Endothelial cell of coronary artery (primary cell): Measurements from ENCODE around the gene VEZF1. TPM values are rescaled to one million over a fixed set of nuclear protein-coding genes. Genes with fewer than 3 reads are reported as not detected.

Experiments
- total RNA-seq: library from RNA; depleted of rRNA; stranded (reverse); fragments of >200 nt; gene quantifications from 2 replicates; pipeline ENCODE4 v1.2.3, GENCODE V29; 2014

Gene VEZF1, protein sequence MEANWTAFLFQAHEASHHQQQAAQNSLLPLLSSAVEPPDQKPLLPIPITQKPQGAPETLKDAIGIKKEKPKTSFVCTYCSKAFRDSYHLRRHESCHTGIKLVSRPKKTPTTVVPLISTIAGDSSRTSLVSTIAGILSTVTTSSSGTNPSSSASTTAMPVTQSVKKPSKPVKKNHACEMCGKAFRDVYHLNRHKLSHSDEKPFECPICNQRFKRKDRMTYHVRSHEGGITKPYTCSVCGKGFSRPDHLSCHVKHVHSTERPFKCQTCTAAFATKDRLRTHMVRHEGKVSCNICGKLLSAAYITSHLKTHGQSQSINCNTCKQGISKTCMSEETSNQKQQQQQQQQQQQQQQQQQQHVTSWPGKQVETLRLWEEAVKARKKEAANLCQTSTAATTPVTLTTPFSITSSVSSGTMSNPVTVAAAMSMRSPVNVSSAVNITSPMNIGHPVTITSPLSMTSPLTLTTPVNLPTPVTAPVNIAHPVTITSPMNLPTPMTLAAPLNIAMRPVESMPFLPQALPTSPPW
- total RNA-seq, result 28.8 and 32.7 TPM in 2 replicates

DNA sequence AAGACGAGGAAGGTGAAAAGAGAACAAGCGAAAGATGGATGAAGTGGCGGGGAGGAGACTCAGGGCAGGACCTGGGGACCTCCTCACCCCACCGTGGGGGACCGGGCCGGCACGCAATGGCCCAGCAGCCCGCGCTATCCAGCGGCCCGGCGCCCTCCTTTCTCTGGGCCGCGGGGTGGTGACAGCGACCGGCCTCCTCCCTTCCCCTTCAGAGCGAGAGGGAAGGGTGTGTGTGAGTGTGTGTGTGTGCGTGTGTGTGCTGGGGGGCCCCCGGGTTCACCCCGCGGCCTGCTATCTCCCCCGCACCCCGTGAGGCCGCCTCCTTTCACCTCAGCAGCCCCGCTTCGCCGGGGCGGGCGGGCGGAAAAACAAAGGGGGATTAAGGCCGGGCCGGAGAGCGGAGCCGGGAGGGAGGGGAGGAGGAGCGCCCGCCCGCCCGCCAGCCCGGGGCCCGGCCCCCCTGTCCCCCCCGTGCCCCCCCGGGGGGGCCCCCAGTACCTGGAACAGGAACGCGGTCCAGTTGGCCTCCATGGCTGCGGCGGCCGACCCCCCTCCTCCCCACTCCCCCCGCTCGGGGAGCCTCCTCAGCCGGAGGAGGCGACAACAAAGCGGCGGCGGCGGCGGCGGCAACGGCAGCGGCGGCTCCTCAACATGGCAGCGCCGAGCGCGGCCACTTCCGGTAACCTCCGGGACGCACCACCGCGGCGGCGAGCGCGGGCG is at the start of gene VEZF1:
TSS of gene VEZF1 (minus strand) at position 674 of the 720 bp plus-strand sequence. CDS start at position 531, 143 bp downstream.

DNA sequence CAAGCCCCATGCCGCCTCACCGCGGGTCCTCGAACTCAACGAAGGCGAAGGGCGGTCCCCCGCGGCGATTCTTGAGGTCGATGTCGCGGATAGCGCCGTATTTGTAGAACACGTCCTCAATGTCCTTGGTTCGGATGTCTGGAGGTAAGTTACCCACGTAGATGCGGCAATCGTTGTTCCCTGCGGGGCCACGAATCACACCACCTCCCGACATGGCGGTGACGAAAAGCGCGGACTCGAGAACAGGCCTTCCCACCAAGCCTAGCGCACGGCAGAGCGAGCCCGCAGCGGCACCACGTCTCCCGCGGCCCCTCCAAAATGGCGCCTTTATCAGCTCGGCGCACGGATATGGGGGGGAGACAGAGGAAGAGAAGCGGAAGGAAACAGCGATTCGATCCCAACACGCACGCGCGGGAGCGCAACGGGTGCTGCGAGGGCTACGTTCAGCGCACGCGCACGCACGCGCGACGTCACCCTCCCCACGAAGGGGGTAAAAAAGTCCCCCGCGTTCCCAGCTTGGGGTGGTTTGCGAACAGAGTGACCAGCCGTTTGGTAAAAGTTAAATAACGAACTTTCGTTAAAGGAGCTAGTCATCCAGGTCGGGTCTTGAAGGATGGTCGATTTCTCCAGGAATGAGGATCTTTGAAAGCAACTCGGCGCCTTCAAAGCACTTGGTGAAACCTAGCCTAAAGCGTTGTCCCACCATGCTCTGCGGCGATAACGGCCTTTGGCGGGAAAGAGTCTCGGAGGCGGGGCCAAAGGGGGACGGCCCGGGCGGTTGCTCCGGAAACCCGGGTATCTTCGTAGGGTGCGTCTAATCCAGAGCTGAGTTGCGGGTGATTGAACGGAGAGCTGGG is 19.1 kb upstream of the VEZF1 start, which contains the start of gene SRSF1:
TSS of gene SRSF1 (minus strand) at position 323 of the 857 bp plus-strand sequence. CDS start at position 214, 109 bp downstream.

DNA sequence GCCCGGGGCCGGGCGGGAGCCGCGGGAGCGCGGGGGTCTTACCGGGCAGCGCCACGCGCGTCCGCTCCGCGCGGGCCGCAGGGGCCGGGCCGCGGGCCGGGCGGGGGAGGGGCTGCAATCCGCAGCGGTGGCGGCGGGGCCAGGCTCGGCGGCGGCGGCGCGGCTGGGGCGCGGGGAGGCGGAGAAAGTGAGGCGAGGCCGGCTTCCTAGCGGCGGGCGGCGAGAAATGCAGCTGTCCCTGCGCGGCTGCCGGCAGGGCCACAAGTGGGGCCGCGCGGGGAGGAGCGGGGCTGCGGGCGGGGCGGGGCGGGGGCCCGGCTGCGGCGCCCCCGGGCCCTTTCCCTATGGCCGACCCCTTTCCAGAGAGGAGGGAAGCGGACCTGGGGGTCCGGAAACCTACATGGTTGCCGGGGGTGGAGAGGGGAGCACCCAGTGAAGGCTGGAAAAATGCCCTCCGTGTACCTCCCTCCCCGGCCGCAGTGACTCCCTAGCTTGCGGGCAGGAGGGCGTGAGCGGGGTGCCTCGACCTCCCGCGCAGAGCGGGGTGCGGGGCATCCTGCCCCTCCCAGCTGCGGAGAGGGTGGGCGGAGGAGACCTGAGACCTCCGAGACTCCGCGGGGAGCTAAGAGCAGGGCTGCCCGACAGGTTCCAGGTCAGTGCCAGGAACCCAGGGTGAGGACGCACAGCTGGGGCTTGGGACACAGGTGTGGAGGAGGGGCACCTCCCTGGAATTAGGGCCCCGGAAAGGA is 32.7 kb downstream of the VEZF1 start, which contains the start of gene CUEDC1:
TSS of gene CUEDC1 (minus strand) at position 230 of the 749 bp plus-strand sequence. CDS start 69,848 bp downstream, outside the sequence.

Other genes with a start within 250 kb of the VEZF1 start
- not detected in 2 replicates for gene CCDC182, start 243.0 kb downstream of the VEZF1 start, total RNA-seq
- gene MRPS23, start 138.2 kb downstream of the VEZF1 start, total RNA-seq, result 42.4 and 56.4 TPM in 2 replicates
- 5.5 and 7.1 TPM in 2 replicates for gene CUEDC1, start 32.8 kb downstream of the VEZF1 start, total RNA-seq
- 458 and 607 TPM in 2 replicates for gene SRSF1, start 19.0 kb upstream of the VEZF1 start, total RNA-seq
- gene DYNLL2, start 95.2 kb upstream of the VEZF1 start, total RNA-seq, result 11.0 and 15.6 TPM in 2 replicates
- not detected in 2 replicates for gene OR4D1, start 160.1 kb upstream of the VEZF1 start, total RNA-seq
- gene OR4D2, start 178.7 kb upstream of the VEZF1 start, total RNA-seq, result not detected in 2 replicates
- not detected in 2 replicates for gene EPX, start 204.5 kb upstream of the VEZF1 start, total RNA-seq
- gene MKS1, start 231.0 kb upstream of the VEZF1 start, total RNA-seq, result 11.2 and 13.0 TPM in 2 replicates